IMR-90 (cell line): ENCODE results near the gene SP3. TPM values are rescaled to one million over a fixed set of nuclear protein-coding genes. Genes with fewer than 3 reads are reported as not detected.

ENCODE experiments used
- ATAC-seq: fragments of 200-7000 bp; cut with Tn5 transposase; 2 replicates; pipeline ENCODE4 v1.9.1; 2020; ENCODE audit warnings: low read depth, mild to moderate bottlenecking, moderate library complexity
- BruUV-seq: library from RNA; stranded (reverse); fragments of 400-500 nt; replicated peaks from 2 replicates; lab custom pipeline; 2021; lab: Mats Ljungman, UMichigan
- CTCF ChIA-PET: fragments of 300-600 bp; formaldehyde crosslinking; extraction: SDS; loops from one replicate; lab custom pipeline; 2021; ENCODE audit warnings: antibody characterized with exemption; lab: Yijun Ruan, JAX
- POLR2A ChIA-PET: fragments of 300-600 bp; sonication (Branson Sonifier 250); formaldehyde crosslinking; loops from one replicate; lab custom pipeline; 2022; ENCODE audit warnings: antibody characterized with exemption; ENCODE audit not compliant: unreplicated experiment; lab: Charles Lee
- DNase-seq: peaks from one replicate; pipeline ENCODE4 v3.0.0; 2013
- H2AFZ ChIP-seq: replicated peaks from 2 replicates; pipeline ENCODE3; 2013; ENCODE audit warnings: low read length, mild to moderate bottlenecking; ENCODE audit not compliant: poor library complexity
- H2AK5ac ChIP-seq: 2 replicates; pipeline ENCODE4 v1.6.1; 2013; ENCODE audit warnings: low read depth, low read length, inconsistent platforms
- H2AK9ac ChIP-seq: replicated peaks from 2 replicates; pipeline ENCODE3; 2013; ENCODE audit warnings: mild to moderate bottlenecking, low read depth, low read length, moderate library complexity; ENCODE audit not compliant: poor library complexity
- H2BK120ac ChIP-seq: 2 replicates; pipeline ENCODE4 v1.6.1; 2013; ENCODE audit warnings: low read depth, low read length, inconsistent platforms
- H2BK15ac ChIP-seq: 3 replicates; pipeline ENCODE4 v1.6.1; 2013; ENCODE audit warnings: low read depth, low read length, inconsistent platforms
- H2BK20ac ChIP-seq: 2 replicates; pipeline ENCODE4 v1.6.1; 2013; ENCODE audit warnings: low read depth, mild to moderate bottlenecking, inconsistent platforms, low read length, moderate library complexity
- H2BK5ac ChIP-seq: 2 replicates; pipeline ENCODE4 v1.6.1; 2013; ENCODE audit warnings: mild to moderate bottlenecking, low read depth, low read length, inconsistent platforms; ENCODE audit not compliant: poor library complexity, severe bottlenecking
- H3K14ac ChIP-seq: replicated peaks from 2 replicates; pipeline ENCODE4 v1.6.1; 2013; ENCODE audit warnings: low read depth, low read length, inconsistent platforms
- H3K18ac ChIP-seq: 2 replicates; pipeline ENCODE4 v1.6.1; 2013; ENCODE audit warnings: low read depth, low read length, control low read depth
- H3K23ac ChIP-seq: 2 replicates; pipeline ENCODE4 v1.6.1; 2013; ENCODE audit warnings: low read depth, low read length, inconsistent platforms
- H3K27ac ChIP-seq: 2 replicates; pipeline ENCODE4 v1.5.1; 2013; ENCODE audit warnings: mild to moderate bottlenecking, control low read depth, low read length; ENCODE audit not compliant: insufficient read depth
- H3K27me3 ChIP-seq: 2 replicates; pipeline ENCODE4 v1.6.1; 2013; ENCODE audit warnings: low read length; ENCODE audit not compliant: control insufficient read depth, insufficient read depth
- H3K36me3 ChIP-seq: 2 replicates; pipeline ENCODE4 v1.6.1; 2013; ENCODE audit warnings: low read length, mixed read lengths; ENCODE audit not compliant: control insufficient read depth, insufficient read depth
- H3K4ac ChIP-seq: 2 replicates; pipeline ENCODE4 v1.6.1; 2013; ENCODE audit warnings: low read depth, low read length, inconsistent platforms
- H3K4me1 ChIP-seq: 2 replicates; pipeline ENCODE4 v1.6.1; 2013; ENCODE audit warnings: low read length, mixed read lengths; ENCODE audit not compliant: control insufficient read depth, insufficient read depth
- H3K4me2 ChIP-seq: 2 replicates; pipeline ENCODE4 v1.6.1; 2013; ENCODE audit warnings: low read depth, mild to moderate bottlenecking, control low read depth, low read length, moderate library complexity
- H3K4me3 ChIP-seq: 2 replicates; pipeline ENCODE4 v1.5.1; 2013; ENCODE audit warnings: low read depth, mild to moderate bottlenecking, control low read depth, low read length, moderate library complexity; ENCODE audit not compliant: insufficient read depth
- H3K56ac ChIP-seq: 2 replicates; pipeline ENCODE4 v1.6.1; 2013; ENCODE audit warnings: low read length, inconsistent platforms; ENCODE audit not compliant: insufficient read depth; ENCODE audit errors: extremely low read depth
- H3K79me1 ChIP-seq, 2 experiments: 2 replicates each; pipeline ENCODE4 v1.6.1; 2013; ENCODE audit warnings: low read length in 2 of 2, inconsistent platforms in 1 of 2, low read depth in 1 of 2
- H3K9ac ChIP-seq: 2 replicates; pipeline ENCODE4 v1.6.1; 2013; ENCODE audit warnings: low read depth, low read length, control low read depth
- H3K9me1 ChIP-seq: 2 replicates; pipeline ENCODE4 v1.6.1; 2013; ENCODE audit warnings: low read length, inconsistent platforms; ENCODE audit not compliant: insufficient read depth
- H3K9me3 ChIP-seq: 2 replicates; pipeline ENCODE4 v1.6.1; 2013; ENCODE audit warnings: low read length; ENCODE audit not compliant: control insufficient read depth, insufficient read depth
- H4K20me1 ChIP-seq: 2 replicates; pipeline ENCODE4 v1.6.1; 2013; ENCODE audit warnings: low read length, inconsistent platforms; ENCODE audit not compliant: insufficient read depth
- H4K5ac ChIP-seq: 2 replicates; pipeline ENCODE4 v1.6.1; 2013; ENCODE audit warnings: mild to moderate bottlenecking, low read depth, low read length, control low read depth
- H4K8ac ChIP-seq, 2 experiments: 2 replicates each; pipeline ENCODE4 v1.6.1; 2013; ENCODE audit warnings: low read depth in 2 of 2, low read length in 2 of 2, control low read depth in 1 of 2, inconsistent platforms in 1 of 2
- H4K91ac ChIP-seq: 2 replicates; pipeline ENCODE4 v1.6.1; 2013; ENCODE audit warnings: low read depth, low read length, inconsistent platforms; ENCODE audit not compliant: insufficient read depth
- CEBPB ChIP-seq: IDR thresholded peaks from 2 replicates; pipeline ENCODE4 v1.6.1; 2012; ENCODE audit warnings: low read depth, low read length, improper control_type of control experiment
- CHD1 ChIP-seq: IDR thresholded peaks from 2 replicates; pipeline ENCODE4 v1.6.1; 2012; ENCODE audit warnings: low read depth, low read length, improper control_type of control experiment
- WGBS, 2 experiments: methylation state at CpG; one replicate each; pipeline versions ENCODE4 v1.1.5 to v1.1.7; 2013; ENCODE audit warnings: missing lambda C conversion rate in 2 of 2; ENCODE audit not compliant: insufficient read length in 1 of 2; ENCODE audit errors: extremely low coverage in 2 of 2; 5-methylcytosine and 5-hydroxymethylcytosine counted together
- dilution Hi-C: fragments of 300-500 bp; cut with HindIII; formaldehyde crosslinking; loops from one replicate; pipeline ENCODE4 v1.14.3; 2018; ENCODE audit warnings: low sequenced_read_pairs; ENCODE audit not compliant: unreplicated experiment
- in situ Hi-C: fragments of 300-500 bp; cut with MboI; formaldehyde crosslinking; loops from 3 replicates; pipeline ENCODE4 v1.14.3; 2019; ENCODE audit warnings: low sequenced_read_pairs, inconsistent platforms, mixed read lengths
- intact Hi-C: fragments of 100-400 bp; cut with micrococcal nuclease; formaldehyde crosslinking; loops from 2 replicates; pipeline ENCODE4 v1.10.0; 2022
- polyA plus RNA-seq, 3 experiments: library from polyadenylated mRNA; depleted of rRNA; stranded (reverse); fragments of >200 nt; gene quantifications; 2 replicates each; pipeline ENCODE4 v1.2.3, GENCODE V29; 2012; ENCODE audit warnings: low replicate concordance in 1 of 3
- total RNA-seq: library from RNA; depleted of rRNA; stranded (reverse); fragments of >200 nt; gene quantifications from 2 replicates; pipeline ENCODE4 v1.2.3, GENCODE V29; 2012

SP3 gene
- total and polyA plus RNA-seq, 2 of the 4 experiments (the other 2 are of a cell fraction): 26.7 to 136 TPM

DNA sequence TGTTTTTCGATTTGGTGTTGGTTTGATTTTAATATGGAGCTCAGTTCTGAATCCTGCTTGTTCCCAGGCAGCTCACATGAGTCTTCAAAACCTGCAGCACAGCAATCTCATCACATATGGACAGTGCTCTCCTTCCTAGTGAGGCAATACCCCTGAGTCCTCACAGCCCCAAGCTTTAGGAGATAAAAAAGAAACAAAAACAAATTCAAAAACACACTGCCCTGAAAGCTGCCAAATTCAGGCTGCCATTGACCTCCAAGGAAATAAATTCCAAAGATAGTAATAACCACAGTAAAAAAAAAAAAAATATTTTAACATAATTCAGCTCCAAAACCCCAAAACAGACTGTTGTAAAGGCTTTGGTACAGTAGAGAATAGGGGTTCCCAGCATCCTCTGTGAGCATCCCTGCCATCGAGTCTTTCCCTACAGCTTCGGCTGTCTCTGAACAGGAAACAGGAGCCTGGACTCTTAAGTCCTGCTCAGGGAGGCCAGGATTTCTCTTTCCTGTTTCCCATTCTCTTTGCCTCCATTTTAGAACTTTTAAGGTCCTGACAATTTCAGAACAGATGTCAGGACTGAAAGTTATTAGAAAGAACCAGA, 14.7 kb upstream of the SP3 start:
- Histone ChIP-seq H4K91ac (no peak overlapping the region; the same call in 1 of the 2 replicates), H3K18ac (0 out of 2 replicates have a peak overlapping the region, but pooled peaks have one; percentile 34), H3K9ac (no peak overlapping the region), H3K23ac (no peak overlapping the region), H2BK15ac (no peak overlapping the region), H3K36me3 (no peaks in the 10 kb centered on the region), H4K20me1 (no peaks in the 10 kb centered on the region), H3K4me3 (no peak overlapping the region), H3K4me2 (no peak overlapping the region), H2BK20ac (no peak overlapping the region), H3K56ac (no peak overlapping the region), H3K79me1 (no peaks in the 10 kb centered on the region), H3K27ac (no peak overlapping the region), H3K4ac (peak overlapping the region; percentile 15; the same call in 1 of the 2 replicates), H3K9me3 (no peaks in the 10 kb centered on the region), H2BK5ac (no peak overlapping the region), H4K8ac (0 out of 4 replicates have a peak overlapping the region, but pooled peaks of 1 of the 2 experiments have one; percentile 34), H3K27me3 (no peaks in the 10 kb centered on the region), H2BK120ac (no peak overlapping the region), H2AFZ (peak overlapping the region; percentile 77), H3K4me1 (peaks cover 11% of the 10 kb centered on the region), H4K5ac (no peak overlapping the region), H3K9me1 (peaks cover 7% of the 10 kb centered on the region), H2AK5ac (no peak overlapping the region), H3K14ac (no peak overlapping the region), H2AK9ac (no peak overlapping the region)
- in situ Hi-C loops: no loop called here
- ATAC-seq (peak; percentile 25; the same call in 1 of the 2 replicates), DNase-seq (peak; percentile 48)
- intact Hi-C loops: no loop called here
- peak; percentile 45; the same call in 1 of the 2 replicates for TF ChIP-seq CEBPB
- no peak for TF ChIP-seq CHD1
- ChIA-PET POLR2A (no interaction called here), CTCF (interaction anchor here (0.7 kb wide), 1 partner anchor 244 kb away, joined by 3 read pairs; no protein-coding TSS in a partner anchor)
- BruUV-seq: no TSS peak
- dilution Hi-C loops: no loop called here
- 73% methylated on average over 2 of the region's 3 CpGs; no CpG with 5 or more reads in 1 of the 2 experiments for WGBS, 2 experiments
